ENCODE data around the gene HEG1.

Gene HEG1

GRCh38 chr3:124960698-124961097, 95.1 kb downstream of the HEG1 start:
- TF ChIP-seq EP300 (IDR thresholded peaks at IDR 0.05; ENCODE audit: borderline replicate concordance) (no peak), ZBTB7A (IDR thresholded peaks at IDR 0.05; ENCODE audit: low read depth) (no peak), MAX (IDR thresholded peaks at IDR 0.05) (no peak), TEAD4 (IDR thresholded peaks at IDR 0.05) (no peak), REST (IDR thresholded peaks at IDR 0.05; ENCODE audit: low read depth) (no peak), RAD21 (IDR thresholded peaks at IDR 0.05; ENCODE audit: low read depth) (no peak), USF1 (IDR thresholded peaks at IDR 0.05) (no peak), TAF1 (IDR thresholded peaks at IDR 0.05; ENCODE audit: low read depth) (no peak), NFIC (IDR thresholded peaks at IDR 0.05) (no peak), FOXM1 (IDR thresholded peaks at IDR 0.05; ENCODE audit: borderline replicate concordance, low read depth) (no peak), EGR1 (IDR thresholded peaks at IDR 0.05) (no peak), TCF12 (IDR thresholded peaks at IDR 0.05; ENCODE audit: low read depth) (no peak), CREB1 (IDR thresholded peaks at IDR 0.05; ENCODE audit: low read depth) (no peak), CEBPB (IDR thresholded peaks at IDR 0.05) (no peak), YY1 (IDR thresholded peaks at IDR 0.05; ENCODE audit: low read depth) (no peak)

GRCh38 chr3:124960105-124960504, 95.7 kb downstream of the HEG1 start:
- no peak for TF ChIP-seq REST (IDR thresholded peaks at IDR 0.05; ENCODE audit: low read depth)

- peak; percentile 69 for TF ChIP-seq NFIC (IDR thresholded peaks at IDR 0.05)
- no peak for TF ChIP-seq REST (IDR thresholded peaks at IDR 0.05; ENCODE audit: low read depth)
- 0 out of 2 replicates have a peak, but pooled peaks have one; percentile 4 for TF ChIP-seq TEAD4 (IDR thresholded peaks at IDR 0.05)
Measured at GRCh38 chr3:124952282-124952855, 103.4 kb downstream of the HEG1 start.

- TF ChIP-seq YY1 (IDR thresholded peaks at IDR 0.05; ENCODE audit: low read depth) = no peak
- no peak for TF ChIP-seq FOXM1 (IDR thresholded peaks at IDR 0.05; ENCODE audit: borderline replicate concordance, low read depth)
- no peak for TF ChIP-seq USF1 (IDR thresholded peaks at IDR 0.05)
- TF ChIP-seq ZBTB7A (IDR thresholded peaks at IDR 0.05; ENCODE audit: low read depth) = no peak
- TF ChIP-seq TAF1 (IDR thresholded peaks at IDR 0.05; ENCODE audit: low read depth) = no peak
- no peak for TF ChIP-seq EP300 (IDR thresholded peaks at IDR 0.05; ENCODE audit: borderline replicate concordance)
- TF ChIP-seq NFIC (IDR thresholded peaks at IDR 0.05) = no peak
- no peak for TF ChIP-seq EGR1 (IDR thresholded peaks at IDR 0.05)
- TF ChIP-seq MAX (IDR thresholded peaks at IDR 0.05) = no peak
- no peak for TF ChIP-seq TEAD4 (IDR thresholded peaks at IDR 0.05)
- no peak for TF ChIP-seq CREB1 (IDR thresholded peaks at IDR 0.05; ENCODE audit: low read depth)
- TF ChIP-seq TCF12 (IDR thresholded peaks at IDR 0.05; ENCODE audit: low read depth) = no peak
- no peak for TF ChIP-seq RAD21 (IDR thresholded peaks at IDR 0.05; ENCODE audit: low read depth)
- no peak for TF ChIP-seq CEBPB (IDR thresholded peaks at IDR 0.05)
- no peak for TF ChIP-seq REST (IDR thresholded peaks at IDR 0.05; ENCODE audit: low read depth)
Measured at GRCh38 chr3:124951511-124952281, 104.1 kb downstream of the HEG1 start.
